ENCODE results near the gene VPS35L.
"Not testable (repeated sequence)": the region's sequence is repeated elsewhere in the genome, so short reads cannot be mapped to it uniquely, and the experiment has no call there.

The VPS35L gene

DNA sequence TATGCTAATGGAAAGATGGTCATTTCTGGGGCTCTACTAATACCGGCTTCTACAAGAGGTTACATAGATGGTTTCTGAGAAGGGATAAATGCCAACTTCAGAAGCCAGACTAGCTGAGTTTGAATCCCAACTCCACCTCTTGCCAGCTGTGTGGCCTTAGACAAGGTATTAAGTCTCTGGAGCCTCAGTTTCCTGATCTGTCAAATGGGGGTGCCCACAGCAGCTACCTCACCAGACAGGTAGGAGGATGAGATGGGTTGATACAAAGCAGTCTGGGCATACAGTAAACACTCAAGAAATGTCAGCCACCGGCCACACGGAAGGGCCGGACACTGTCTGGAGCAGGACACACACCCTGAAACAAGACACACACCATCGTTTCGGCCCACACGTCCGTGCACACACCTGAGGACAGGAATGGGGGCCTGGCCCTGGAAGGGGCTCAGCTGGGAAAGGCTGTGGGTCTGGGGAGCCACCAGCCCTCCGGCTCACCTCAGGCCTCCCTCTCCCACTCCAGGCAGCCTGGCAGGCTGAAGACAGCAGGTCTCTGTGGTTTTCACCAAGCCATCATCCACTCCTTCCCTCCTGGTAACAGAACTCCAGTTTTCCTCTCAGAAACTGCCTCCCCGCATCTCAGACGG lies 157.0 kb downstream of the VPS35L start:
- CTCF ChIA-PET: no interaction called here
- TF ChIP-seq, protein P1, sequence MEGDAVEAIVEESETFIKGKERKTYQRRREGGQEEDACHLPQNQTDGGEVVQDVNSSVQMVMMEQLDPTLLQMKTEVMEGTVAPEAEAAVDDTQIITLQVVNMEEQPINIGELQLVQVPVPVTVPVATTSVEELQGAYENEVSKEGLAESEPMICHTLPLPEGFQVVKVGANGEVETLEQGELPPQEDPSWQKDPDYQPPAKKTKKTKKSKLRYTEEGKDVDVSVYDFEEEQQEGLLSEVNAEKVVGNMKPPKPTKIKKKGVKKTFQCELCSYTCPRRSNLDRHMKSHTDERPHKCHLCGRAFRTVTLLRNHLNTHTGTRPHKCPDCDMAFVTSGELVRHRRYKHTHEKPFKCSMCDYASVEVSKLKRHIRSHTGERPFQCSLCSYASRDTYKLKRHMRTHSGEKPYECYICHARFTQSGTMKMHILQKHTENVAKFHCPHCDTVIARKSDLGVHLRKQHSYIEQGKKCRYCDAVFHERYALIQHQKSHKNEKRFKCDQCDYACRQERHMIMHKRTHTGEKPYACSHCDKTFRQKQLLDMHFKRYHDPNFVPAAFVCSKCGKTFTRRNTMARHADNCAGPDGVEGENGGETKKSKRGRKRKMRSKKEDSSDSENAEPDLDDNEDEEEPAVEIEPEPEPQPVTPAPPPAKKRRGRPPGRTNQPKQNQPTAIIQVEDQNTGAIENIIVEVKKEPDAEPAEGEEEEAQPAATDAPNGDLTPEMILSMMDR (conservative IDR thresholded peaks at IDR 0.05; ENCODE audit: low read depth): no peak
- H3K27ac ChIP-seq: no peak overlapping the region
- no peak for DNase-seq (ENCODE audit: low spot score)
- POLR2A ChIA-PET (ENCODE audit: low non-redundant PET): no interaction called here

DNA sequence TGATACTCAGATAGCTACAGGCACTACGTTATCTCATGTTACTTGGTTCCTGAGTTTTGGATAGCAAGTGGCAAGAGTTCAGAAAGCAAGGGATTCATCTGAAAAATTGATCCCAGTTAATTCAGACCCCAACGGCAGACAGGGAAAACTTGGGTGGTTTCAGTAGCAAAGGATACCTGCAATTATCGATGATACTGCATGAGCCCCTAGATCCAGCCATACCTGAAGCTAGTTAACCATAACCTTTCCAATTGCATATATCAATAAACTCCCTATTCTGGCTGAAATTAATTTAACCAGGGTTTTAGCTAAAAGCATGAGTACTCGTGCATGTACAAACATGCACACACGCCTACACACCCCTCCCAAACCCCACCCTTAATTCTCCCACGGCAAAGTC lies 158.2 kb downstream of the VPS35L start:
- CTCF ChIA-PET: no interaction called here
- TF ChIP-seq, protein P1 (conservative IDR thresholded peaks at IDR 0.05; ENCODE audit: low read depth): no peak
- no peak overlapping the region for H3K27ac ChIP-seq
- no peak for DNase-seq (ENCODE audit: low spot score)
- POLR2A ChIA-PET (ENCODE audit: low non-redundant PET): interaction anchor here (0.6 kb wide), 1 partner anchor 60 kb away, joined by 8 read pairs; no protein-coding TSS in a partner anchor

DNA sequence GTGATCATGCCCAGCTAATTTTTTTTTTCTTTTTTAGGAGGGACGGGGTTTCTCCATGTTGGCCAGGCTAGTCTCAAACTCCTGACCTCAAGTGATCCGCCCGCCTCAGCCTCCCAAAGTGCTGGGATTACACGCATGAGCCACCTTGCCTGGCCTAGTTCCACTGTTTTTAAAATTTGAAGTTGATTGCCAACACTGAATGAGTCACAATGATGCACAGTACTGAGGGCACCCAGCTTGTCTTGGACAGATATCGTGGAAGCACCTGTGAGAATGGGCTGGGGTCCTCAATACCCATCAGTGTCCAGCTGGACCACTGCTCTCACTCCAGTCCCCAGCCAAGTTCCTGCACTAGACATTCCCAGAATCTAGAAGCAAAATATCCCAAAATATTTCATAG lies 160.1 kb downstream of the VPS35L start:
- peak overlapping the region; percentile 39 for H3K27ac ChIP-seq
- TF ChIP-seq, protein P1 (conservative IDR thresholded peaks at IDR 0.05; ENCODE audit: low read depth): no peak
- ChIA-PET CTCF (no interaction called here), POLR2A (ENCODE audit: low non-redundant PET) (no interaction called here)
- peak; percentile 53 for DNase-seq (ENCODE audit: low spot score)

DNA sequence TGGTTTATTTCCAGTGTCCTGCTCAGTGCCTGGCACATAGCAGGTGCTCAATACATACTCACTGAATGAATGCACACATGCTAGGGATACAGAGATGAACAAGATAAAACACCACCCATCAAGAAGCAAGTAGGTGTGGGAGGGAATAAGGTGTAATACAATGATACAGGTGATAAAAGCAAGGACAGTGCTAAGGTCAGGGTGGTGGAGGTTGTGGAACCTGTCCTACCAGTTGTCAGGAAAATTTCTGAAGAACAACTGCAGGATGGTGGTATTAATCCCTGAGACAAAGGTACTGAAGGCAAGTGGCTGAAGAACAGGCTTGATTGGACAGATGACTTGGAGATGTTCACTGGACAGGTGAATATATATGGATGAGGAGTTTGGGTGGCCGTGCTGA lies 160.7 kb downstream of the VPS35L start:
- DNase-seq (ENCODE audit: low spot score): peak; percentile 46
- ChIA-PET CTCF (no interaction called here), POLR2A (ENCODE audit: low non-redundant PET) (no interaction called here)
- TF ChIP-seq, protein P1 (conservative IDR thresholded peaks at IDR 0.05; ENCODE audit: low read depth): no peak
- no peak overlapping the region for H3K27ac ChIP-seq

DNA sequence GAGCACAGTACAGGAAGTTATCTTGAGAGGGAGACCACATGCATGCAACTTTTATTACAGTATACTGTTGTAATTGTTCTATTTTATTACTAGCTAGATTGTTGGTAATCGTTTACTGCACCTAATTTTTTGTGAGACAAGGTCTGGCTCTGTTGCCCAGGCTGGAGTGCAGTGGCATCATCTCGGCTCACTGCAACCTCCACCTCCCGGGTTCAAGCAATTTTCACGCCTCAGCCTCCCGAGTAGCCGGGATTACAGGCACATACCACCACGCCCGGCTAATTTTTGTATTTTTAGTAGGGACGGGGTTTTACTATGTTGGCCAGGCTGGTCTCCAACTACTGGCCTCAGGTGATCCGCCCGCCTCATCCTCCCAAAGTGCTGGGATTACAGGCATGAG lies 161.2 kb downstream of the VPS35L start:
- DNase-seq (ENCODE audit: low spot score); POLR2A ChIA-PET (ENCODE audit: low non-redundant PET); CTCF ChIA-PET: not testable (repeated sequence)
- peak overlapping the region; percentile 91 for H3K27ac ChIP-seq

DNA sequence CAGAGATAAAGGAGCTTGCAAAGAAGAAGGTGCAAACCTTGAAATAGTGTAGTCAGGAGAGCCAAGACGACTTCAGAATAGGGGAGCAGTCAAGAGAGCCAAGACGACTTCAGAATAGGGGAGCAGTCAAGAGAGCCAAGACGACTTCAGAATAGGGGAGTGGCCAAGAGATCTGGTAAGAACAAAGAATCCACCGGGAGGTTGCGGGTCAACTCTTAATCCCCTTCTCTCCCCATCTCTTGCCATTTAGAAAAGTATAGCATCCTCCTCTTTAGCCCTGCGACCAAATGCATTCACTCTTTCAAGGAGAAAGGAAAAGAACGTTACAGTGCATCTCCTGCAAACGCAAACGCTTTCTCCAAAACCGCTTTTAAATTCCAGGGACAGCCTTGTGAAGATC lies 161.8 kb downstream of the VPS35L start:
- TF ChIP-seq, protein P1 (conservative IDR thresholded peaks at IDR 0.05; ENCODE audit: low read depth): no peak
- peak overlapping the region; percentile 91 for H3K27ac ChIP-seq
- DNase-seq (ENCODE audit: low spot score): no peak
- ChIA-PET CTCF (no interaction called here), POLR2A (ENCODE audit: low non-redundant PET) (interaction anchor here (0.6 kb wide), 1 partner anchor 11 kb away, joined by 3 read pairs; no protein-coding TSS in a partner anchor)

DNA sequence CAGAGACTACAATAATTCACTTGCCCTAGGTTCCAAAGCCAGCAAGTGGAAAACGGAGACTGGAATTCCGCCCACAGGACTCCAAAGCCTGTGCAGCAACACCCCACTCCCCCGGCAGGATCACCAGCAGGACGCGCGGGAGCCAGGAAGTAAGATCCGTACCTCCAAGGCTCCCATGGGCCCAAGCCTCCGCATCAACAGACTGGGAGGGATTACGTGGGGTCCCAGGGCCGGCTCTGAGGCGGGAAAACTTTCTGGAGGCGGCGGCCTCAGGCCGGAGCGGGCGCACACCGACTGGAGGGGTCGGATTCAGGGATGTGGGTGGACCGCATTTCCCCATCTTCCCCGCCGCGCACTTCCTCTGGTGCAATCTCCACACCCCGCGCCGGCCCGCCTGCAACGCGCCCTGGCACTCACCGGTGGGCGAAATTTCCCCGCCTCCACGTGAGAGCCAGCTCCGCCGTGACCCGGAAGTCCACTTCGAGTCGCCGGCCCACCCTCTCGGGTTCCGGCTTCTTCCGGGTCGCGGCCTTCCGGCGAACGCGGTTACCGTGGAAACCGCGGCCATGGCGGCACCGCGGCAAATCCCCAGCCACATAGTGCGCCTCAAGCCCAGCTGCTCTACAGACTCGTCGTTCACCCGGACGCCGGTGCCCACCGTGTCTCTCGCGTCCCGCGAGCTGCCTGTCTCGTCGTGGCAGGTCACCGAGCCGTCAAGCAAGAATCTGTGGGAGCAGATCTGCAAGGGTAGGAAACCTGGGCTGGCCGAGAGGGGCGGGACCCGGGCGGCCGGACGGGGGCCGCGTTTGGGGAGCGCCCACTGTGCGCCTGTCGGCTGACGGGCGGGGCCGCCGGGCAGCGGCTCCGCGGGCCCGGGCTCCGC lies 162.5 kb downstream of the VPS35L start, which contains the start of the genes IQCK and KNOP1:
IQCK (plus strand) TSS at position 531 of the 883 bp plus-strand sequence; CDS start at position 567, 36 bp downstream.
KNOP1 (minus strand) TSS at position 487 of the 883 bp plus-strand sequence. CDS start 3,192 bp downstream, outside the sequence.
- DNase-seq (ENCODE audit: low spot score): peak; percentile 86
- H3K27ac ChIP-seq: peak within 1 kb of the TSS; percentile 91
- TF ChIP-seq, protein P1 (conservative IDR thresholded peaks at IDR 0.05; ENCODE audit: low read depth): no peak
- POLR2A ChIA-PET (ENCODE audit: low non-redundant PET): interaction anchor here (0.6 kb wide), 1 partner anchor 11 kb away, joined by 3 read pairs; no protein-coding TSS in a partner anchor
- CTCF ChIA-PET: no interaction called here
